GM19324 (cell line): Measurements from ENCODE around the gene TCAF1.

Experiments used
- ATAC-seq: cut with Tn5 transposase; IDR thresholded peaks from one replicate; pipeline ENCODE4 v1.9.1; 2021; ENCODE audit warnings: mild to moderate bottlenecking, moderate library complexity; ENCODE audit not compliant: unreplicated experiment, low FRiP score

TCAF1 gene

GRCh38 chr7:143906151-143906550 is 4.2 kb upstream of the TCAF1 start:
- no peak for ATAC-seq

- no peak for ATAC-seq
Observed at GRCh38 chr7:143905509-143905908, 3.5 kb upstream of the TCAF1 start.

- ATAC-seq = no peak
Observed at GRCh38 chr7:143902332-143902899, 440 bp upstream of the TCAF1 start.

- no peak for ATAC-seq
Observed at GRCh38 chr7:143901332-143901667, 676 bp downstream of the TCAF1 start.

GRCh38 chr7:143900230-143900766 is 1.7 kb downstream of the TCAF1 start:
- ATAC-seq = no peak

GRCh38 chr7:143898810-143899209 is 3.2 kb downstream of the TCAF1 start:
- no peak for ATAC-seq

GRCh38 chr7:143896667-143897066 is 5.3 kb downstream of the TCAF1 start:
- ATAC-seq = no peak

GRCh38 chr7:143892527-143893300 is 9.3 kb downstream of the TCAF1 start:
- peak; percentile 98 for ATAC-seq

GRCh38 chr7:143891457-143891856 is 10.5 kb downstream of the TCAF1 start:
- no peak for ATAC-seq

- ATAC-seq = no peak
Observed at GRCh38 chr7:143890558-143890957, 11.4 kb downstream of the TCAF1 start.

GRCh38 chr7:143889068-143889467 is 12.9 kb downstream of the TCAF1 start:
- ATAC-seq = no peak

GRCh38 chr7:143886826-143887477 is 15.0 kb downstream of the TCAF1 start:
- no peak for ATAC-seq

GRCh38 chr7:143885951-143886350 is 16.0 kb downstream of the TCAF1 start:
- ATAC-seq = no peak

GRCh38 chr7:143884969-143885559 is 16.9 kb downstream of the TCAF1 start:
- ATAC-seq = peak; percentile 85

GRCh38 chr7:143884241-143884968 is 17.6 kb downstream of the TCAF1 start:
- ATAC-seq = no peak

- ATAC-seq = no peak
Observed at GRCh38 chr7:143882604-143883078, 19.3 kb downstream of the TCAF1 start.

- ATAC-seq = no peak
Observed at GRCh38 chr7:143882020-143882603, 19.9 kb downstream of the TCAF1 start.

- ATAC-seq = no peak
Observed at GRCh38 chr7:143878884-143879283, 23.1 kb downstream of the TCAF1 start.

GRCh38 chr7:143877098-143877497 is 24.9 kb downstream of the TCAF1 start:
- ATAC-seq = no peak

- no peak for ATAC-seq
Observed at GRCh38 chr7:143876218-143876617, 25.8 kb downstream of the TCAF1 start.
